HG03521 (cell line): Measurements from ENCODE around the gene GAGE12J.
"Not testable (repeated sequence)": the region's sequence is repeated elsewhere in the genome, so short reads cannot be mapped to it uniquely, and the experiment has no call there.

ENCODE experiments used
- ATAC-seq: cut with Tn5 transposase; IDR thresholded peaks from one replicate; pipeline ENCODE4 v1.9.1; 2021; ENCODE audit warnings: mild to moderate bottlenecking, moderate library complexity; ENCODE audit not compliant: unreplicated experiment

The GAGE12J gene, protein sequence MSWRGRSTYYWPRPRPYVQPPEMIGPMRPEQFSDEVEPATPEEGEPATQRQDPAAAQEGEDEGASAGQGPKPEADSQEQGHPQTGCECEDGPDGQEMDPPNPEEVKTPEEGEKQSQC

GRCh38 chrX:49321737-49322136 is at the start of gene GAGE12J:
TSS of gene GAGE12J (plus strand) at chrX:49322037. CDS start at chrX:49323194, 1,157 bp downstream.
- not testable (repeated sequence) for ATAC-seq

- ATAC-seq = no peak
These were observed 49.4 kb upstream of the GAGE12J start for GRCh38 chrX:49272421-49272820.

GRCh38 chrX:49273181-49273727 is 48.6 kb upstream of the GAGE12J start:
- ATAC-seq = no peak

DNA sequence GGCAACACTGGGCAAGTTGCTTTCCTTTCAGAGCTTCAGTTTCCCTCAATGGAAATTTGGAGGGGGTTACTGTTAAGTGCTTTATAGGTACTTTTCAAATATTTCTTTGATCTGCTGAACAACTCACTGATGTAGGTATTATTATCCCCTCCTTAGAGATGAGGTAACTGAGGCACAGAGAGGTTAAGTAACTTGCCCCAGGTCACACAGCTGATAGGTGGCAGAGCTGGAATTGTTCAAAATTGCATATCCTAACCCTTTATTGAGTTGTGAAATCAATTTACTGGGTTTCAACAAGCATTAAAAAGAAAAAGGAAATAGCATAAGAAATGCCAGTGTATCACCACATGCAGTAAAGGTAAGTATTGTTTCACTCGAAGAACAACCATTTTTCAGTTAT is 45.6 kb upstream of the GAGE12J start:
- ATAC-seq = no peak

DNA sequence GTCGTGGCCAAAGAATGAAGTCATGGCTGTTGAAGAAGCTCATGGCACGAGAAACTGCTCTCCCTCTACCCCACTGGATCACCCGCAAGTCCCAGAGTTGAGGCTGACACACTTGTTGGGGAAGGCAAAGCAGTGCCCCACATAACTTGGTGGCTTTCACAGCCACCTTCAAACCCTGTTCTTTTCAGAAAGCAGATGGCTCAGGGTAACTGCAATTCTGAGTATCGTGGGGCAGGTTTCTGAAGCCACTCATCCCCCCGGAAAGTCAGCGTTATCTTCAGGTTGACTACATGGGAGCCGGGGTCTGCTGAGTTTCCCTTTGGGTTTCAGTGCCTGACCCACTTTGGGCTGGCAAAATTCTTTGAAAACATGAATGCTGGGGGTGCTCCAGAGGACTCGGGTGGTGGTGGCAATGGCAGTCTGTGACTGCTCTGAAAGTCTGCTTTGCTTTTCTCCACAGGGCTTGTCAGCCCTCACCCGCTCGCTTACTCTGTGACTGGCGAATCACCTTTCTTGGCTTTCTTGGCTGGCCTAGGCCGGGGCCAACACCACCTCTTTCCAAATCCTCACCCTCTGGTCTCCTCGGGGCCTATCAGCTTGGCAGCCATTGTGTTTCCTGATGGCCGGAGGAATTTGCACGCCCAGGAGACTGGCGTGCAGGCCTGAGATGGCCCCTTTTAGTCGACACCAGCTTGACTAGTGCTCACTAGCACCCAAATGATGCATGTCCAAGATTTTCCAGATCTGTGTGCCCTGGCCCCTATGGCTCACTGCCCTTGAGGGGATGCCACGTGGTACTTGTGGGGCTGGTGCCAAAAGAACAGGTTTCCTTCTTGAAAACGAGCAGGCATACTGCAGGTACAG is 44.9 kb upstream of the GAGE12J start:
- ATAC-seq = no peak

DNA sequence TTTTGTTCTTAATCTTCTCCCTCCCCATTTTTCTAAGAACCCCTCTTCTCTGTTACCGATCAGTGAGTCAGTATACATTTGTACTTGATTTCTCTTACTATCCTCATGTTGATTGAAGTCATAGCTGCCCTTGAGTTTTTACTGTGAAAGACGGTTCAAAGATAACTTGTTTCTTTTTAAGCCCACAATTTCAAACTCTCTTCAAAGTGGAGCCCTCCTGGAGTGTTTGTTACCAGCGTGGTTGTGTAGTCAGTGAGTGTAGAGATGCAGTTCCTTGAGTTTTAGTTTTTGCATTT is 44.4 kb upstream of the GAGE12J start:
- ATAC-seq = no peak

- ATAC-seq = no peak
These were observed 43.8 kb upstream of the GAGE12J start for GRCh38 chrX:49278081-49278480.

DNA sequence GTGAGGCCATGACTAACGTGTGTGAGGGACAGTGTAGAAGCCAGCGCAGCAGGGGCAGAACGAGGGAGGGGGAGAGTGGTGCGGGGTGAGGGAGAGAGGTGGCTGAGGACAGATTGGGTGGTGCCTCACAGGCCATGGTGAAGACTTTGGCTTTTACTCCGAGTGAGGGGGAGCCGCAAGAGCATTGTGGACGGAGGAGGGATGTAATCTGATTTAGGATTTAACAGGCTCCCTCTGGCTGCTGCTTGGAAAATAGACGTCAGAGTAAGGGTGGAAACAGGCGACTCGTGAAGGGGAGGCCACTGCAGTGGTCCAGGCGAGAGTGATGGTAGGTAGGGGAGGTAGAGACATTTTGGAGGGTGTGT is 39.2 kb upstream of the GAGE12J start:
- no peak for ATAC-seq

GRCh38 chrX:49284212-49284611 is 37.6 kb upstream of the GAGE12J start:
- ATAC-seq = no peak

GRCh38 chrX:49286136-49286535 is 35.7 kb upstream of the GAGE12J start:
- ATAC-seq = no peak

DNA sequence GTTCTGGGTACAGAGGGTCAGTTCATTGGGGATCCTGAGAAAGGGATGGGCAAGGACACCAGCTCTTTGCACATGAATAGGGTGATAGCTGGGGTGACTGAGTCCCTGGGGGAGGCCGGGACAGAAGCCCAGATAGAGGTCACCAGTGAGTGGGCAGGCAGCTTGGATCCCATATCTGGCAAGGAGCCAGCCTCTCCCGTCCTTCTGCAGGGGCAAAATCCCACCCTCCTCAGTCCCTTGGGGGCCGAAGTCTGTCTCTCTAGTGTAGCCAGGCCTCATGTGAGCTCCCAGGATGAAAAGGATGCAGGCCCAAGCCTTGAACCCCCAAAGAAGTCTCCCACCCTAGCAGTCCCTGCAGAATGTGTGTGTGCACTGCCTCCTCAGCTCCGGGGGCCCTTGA is 35.3 kb upstream of the GAGE12J start:
- no peak for ATAC-seq

DNA sequence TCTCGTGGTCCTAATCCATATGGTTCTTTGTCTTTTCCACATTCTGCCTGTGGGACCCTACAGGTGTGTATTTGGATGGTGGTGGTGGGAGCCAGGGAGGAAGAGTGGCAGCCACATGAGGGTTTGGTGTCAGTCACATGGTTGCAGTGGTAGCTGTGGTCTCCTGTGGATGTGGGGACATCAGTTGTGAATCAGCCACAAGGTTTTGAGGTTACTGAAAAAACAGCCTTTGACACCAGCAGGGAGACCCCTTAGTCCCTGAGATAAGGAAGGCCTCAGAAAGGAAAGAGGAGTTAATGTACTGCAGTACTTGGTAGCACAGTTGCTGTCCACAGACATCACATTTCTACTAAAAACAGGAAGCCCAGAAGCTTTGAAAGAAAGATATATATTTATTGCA is 34.2 kb upstream of the GAGE12J start:
- ATAC-seq = no peak

DNA sequence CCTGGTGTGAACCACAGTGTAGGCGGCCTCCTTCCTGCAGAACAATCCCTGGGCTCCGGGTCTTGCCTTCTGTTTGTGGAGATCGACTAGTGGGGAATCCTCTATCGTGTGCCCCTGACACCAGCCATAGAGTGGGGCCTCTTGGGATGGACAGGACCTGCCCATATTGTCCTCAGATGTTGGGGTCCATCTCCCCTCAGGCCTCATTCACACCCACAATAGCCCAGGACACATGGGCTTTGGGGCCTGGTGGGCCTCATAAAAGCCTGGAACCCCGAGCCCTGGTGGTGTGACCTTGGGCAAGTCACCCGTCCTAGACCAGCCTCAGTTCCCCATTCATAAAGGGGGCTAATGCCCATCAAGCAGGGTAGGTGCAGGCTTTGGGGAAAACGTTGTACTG is 31.6 kb upstream of the GAGE12J start:
- ATAC-seq = no peak

GRCh38 chrX:49291615-49292337 is 30.1 kb upstream of the GAGE12J start:
- no peak for ATAC-seq

DNA sequence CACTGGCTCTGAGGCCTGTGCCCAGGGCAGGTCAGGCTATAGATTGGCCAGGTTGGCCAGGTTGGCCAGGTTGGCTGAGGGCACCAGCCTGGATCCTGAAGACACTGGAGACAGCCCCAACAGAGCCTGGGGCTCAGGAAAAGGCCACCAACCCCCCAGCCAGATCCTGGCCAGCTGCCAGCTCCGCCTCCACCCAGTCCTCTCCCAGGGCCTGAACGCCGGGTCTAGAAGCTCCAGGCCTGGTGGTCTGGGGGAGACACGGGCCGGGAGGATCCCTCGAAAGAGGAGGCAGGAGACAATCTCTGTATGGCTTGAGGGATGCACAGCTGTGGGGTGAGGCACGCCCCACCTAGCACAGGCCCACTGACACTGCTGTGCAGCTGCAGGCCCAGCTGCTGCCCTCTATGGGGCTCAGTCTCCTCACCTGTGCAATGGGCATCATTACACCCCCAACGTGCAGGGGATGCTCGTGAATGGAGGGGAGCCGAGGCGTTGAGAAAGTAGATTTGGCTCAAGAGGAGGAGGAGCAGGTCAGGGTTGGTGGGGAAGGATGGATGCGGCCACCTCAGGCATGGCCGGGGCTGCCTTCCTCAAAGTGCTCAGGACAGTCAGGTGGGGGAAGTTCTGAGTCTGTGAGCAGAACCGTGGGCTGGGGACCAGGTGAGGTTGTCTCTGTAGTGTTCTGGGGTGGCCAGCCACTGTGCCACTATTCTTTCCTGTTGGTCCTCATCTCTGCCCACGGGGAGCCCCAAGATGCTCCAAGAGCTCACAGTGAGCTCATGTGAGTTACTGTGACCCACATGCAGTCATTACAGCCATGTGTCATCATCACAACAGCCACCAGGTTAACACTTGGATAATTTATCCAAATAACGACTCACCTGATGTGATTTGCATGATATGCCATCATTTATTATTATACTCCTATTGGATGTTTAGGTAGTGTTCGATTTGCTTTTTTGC is 29.2 kb upstream of the GAGE12J start:
- ATAC-seq = no peak

DNA sequence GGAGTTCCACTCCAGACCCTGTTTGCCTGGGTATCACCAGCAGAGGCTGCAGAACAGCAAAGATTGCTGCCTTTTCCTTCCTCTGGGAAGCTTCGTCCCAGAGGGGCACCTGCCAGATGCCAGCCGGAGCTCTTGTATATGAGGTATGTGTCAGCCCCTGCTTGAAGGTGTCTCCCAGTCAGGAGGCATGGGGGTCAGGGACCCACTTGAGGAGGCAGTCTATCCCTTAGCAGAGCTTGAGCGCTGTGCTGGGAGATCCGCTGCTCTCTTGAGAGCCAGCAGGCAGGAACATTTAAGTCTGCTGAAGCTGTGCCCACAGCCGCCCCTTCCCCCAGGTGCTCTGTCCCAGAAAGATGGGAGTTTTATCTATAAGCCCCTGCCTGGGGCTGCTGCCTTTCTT is 22.5 kb upstream of the GAGE12J start:
- not testable (repeated sequence) for ATAC-seq

DNA sequence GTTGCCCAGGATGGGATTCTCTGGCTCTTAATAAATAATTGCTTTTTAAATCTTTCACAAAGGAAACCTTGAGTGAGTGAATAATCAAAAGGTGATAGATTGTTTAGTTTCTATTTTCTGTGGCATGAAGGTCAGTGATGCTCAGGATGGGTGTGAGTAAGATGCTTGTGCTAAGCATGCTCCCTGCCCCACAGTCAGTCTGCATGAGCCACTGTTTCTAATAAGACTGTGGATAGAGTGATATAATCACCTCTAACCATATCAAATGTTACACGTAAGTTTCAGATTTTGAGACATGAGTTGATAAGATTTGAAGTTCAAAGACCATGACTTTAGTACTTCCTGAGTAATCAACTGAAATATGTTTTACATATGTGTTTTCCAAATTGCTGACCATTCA is 21.1 kb upstream of the GAGE12J start:
- ATAC-seq = no peak

DNA sequence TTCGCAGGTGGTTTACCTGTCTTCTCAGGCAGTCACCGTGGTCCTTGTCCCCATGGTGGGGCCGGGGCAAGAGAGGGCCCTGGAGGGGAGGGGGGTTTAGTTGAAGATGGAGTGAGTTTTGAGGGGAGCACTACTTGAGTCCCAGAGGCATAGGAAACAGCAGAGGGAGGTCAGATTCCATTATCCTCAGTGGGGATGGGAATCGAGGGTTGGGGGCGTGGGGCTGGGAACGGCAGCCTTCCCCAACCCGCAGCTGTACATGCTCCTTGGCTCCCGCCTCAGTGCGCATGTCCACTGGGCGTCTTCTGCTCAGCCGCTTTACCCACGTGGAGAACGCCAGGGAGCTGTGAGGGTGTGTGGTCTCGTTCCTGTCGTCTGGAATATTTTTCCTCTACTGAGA is 18.5 kb upstream of the GAGE12J start, which contains the start of gene GAGE10:
GAGE10 (plus strand) TSS at position 301 of the 400 bp plus-strand sequence. CDS start 1,214 bp downstream, outside the sequence.
- ATAC-seq = no peak

DNA sequence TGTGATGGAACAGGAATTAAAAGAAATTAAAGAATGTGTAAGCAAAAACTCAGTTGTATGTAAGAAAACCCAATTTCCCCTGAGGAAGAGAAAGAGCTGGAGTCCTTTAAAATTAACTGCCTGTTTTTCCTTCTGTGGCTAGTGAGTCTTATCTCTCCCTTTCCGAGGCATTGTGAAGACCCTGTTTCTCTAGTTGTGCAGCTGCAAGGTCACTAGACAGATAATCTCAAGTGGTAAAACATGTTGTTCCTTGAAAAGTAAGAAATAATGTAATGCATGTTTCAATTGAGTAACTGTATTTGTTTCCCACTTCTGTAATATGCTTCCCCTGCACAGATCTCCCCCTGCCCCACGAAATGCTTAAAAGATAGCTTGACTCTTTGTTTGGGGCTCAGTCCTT is 14.1 kb upstream of the GAGE12J start:
- not testable (repeated sequence) for ATAC-seq

GRCh38 chrX:49308604-49309269 is 13.1 kb upstream of the GAGE12J start:
- no peak for ATAC-seq
